Measurements from ENCODE around the gene NANOS1.
"Not testable (repeated sequence)": the region's sequence is repeated elsewhere in the genome, so short reads cannot be mapped to it uniquely, and the experiment has no call there.

Gene NANOS1

GRCh38 chr10:119020627-119020946 is 8.9 kb upstream of the NANOS1 start:
- DNase-seq, result no peak

- peak; percentile 40 to 79 for DNase-seq
Measured at GRCh38 chr10:119022846-119023552, 6.5 kb upstream of the NANOS1 start.

- DNase-seq, result no peak
Measured at GRCh38 chr10:119023553-119023868, 6.0 kb upstream of the NANOS1 start.

- DNase-seq, result no peak
Measured at GRCh38 chr10:119024882-119025281, 4.6 kb upstream of the NANOS1 start.

DNA sequence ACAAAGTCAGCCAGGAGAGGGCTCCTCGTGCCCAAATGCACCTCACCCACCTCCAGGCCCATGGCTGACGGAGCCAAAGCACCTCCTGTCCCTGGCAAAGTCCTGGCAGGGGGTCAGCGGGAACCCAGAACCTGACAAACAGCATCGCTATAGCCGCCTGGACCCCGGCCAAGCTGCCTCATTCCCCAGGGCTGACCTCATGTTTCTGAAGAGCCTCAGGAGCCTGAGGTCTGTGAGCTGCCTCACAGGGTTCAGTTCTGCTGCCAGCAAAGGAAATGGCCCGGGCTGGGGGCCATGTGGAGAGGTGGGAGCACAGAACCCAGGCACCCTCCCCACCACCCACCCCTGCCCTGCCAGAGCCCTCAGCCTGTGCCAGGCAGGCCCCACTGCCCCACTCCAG is 4.2 kb upstream of the NANOS1 start:
- no peak for DNase-seq

- DNase-seq, result no peak
Measured at GRCh38 chr10:119025776-119026175, 3.7 kb upstream of the NANOS1 start.

DNA sequence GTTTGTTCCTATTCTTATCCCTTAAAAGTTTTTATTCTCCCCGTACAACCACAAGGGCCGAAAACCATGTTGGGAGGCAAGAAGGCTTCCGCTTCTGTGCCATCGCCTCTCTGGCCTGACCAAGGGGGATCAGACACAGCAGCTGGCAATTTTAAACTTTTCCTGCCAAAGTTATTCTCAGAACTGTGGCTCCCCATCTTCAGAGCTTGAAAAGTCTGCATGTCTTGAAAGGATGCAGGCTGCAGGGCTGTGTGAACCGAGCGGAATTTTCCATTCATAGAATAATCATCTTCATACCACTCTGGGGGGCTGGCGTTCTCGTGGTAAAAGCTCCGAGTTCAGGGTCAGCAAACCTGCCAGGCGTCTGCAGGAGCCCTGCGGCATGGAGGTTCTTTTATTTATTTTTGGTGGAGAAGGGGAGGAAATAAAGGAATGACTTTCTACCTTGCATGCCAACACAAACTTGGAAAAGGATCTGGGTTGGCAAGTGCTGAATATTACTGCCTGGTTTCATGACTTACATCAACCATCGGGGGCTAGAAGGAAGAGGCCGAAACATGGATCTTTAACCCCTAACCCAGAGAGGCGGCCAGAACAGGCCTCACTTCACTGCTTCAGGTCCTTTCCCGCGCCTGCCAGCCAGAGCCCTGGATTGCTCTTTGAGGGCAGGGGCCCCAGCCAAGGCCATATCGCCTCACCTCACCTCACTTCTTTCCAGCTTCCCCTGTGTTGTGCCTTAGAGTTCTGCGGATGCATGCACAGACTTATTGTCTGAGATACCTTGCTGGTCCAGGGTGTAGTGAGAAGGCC is 3.0 kb upstream of the NANOS1 start:
- no peak for DNase-seq

GRCh38 chr10:119028445-119028899 is 1.0 kb upstream of the NANOS1 start:
- not testable (repeated sequence) for DNase-seq

DNA sequence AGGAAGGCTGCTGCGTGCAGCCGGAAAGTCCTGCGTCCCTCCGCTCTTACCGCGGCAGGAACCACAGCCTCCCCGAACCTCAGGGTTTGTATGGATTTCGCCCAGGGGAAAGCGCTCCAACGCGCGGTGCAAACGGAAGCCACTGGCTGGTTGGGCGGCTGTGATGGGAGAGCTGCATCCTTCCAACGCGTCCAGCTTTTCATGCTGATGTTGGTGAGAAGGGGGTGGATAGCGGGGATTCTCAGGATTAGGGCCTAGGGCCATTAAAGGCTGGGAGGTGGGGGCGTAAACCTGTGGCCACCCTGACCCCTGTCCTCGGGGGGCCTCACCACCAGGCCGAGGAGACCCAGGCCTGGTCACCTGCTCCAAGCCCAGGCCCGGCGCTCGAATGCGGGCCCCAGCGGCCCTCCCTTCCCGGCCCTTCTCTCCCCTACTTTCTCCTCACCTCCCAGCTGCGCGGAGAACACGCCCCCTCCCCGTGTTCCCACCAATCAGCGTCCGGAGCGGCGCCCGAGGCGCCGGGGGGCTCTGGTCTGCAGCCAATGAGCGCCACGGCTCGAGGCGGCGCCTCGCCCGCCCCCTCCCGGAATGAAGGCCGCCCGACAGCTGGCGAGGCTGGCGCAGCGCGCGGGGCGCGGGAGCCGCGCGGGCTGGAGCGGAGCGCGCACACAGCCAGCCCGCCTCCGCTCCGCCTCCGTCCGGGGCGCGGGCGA is 458 bp upstream of the NANOS1 start:
- peak; percentile 46 to 80 for DNase-seq

GRCh38 chr10:119030421-119031250 is 1.1 kb downstream of the NANOS1 start:
- DNase-seq, result peak; percentile 28 to 59

GRCh38 chr10:119031496-119032059 is 2.1 kb downstream of the NANOS1 start:
- DNase-seq, result peak in 1 of 2 experiments; percentile 27

- DNase-seq, result no peak
Measured at GRCh38 chr10:119039161-119039560, 9.6 kb downstream of the NANOS1 start.

GRCh38 chr10:119041326-119041725 is 11.8 kb downstream of the NANOS1 start:
- no peak for DNase-seq

DNA sequence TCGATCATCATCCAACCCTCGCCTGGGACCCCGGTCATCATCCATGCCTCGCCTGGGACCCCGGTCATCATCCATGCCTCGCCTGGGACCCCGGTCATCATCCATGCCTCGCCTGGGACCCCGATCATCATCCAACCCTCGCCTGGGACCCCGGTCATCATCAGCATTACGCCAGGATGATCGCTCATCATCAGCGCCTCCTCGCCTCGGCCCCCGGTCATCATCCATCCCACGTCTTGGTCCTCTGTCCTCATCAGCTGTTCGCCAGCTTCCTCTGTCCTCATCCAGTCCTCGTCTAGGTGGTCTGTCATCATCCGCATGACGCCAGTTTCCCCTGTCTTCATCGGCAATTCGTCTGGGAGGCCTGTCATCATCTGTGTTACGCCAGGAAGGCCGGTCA is 12.7 kb downstream of the NANOS1 start:
- DNase-seq, result no peak

- no peak for DNase-seq
Measured at GRCh38 chr10:119045561-119045960, 16.0 kb downstream of the NANOS1 start.

GRCh38 chr10:119049361-119049760 is 19.8 kb downstream of the NANOS1 start:
- DNase-seq, result no peak

- DNase-seq, result no peak
Measured at GRCh38 chr10:119049777-119050176, 20.3 kb downstream of the NANOS1 start.

DNA sequence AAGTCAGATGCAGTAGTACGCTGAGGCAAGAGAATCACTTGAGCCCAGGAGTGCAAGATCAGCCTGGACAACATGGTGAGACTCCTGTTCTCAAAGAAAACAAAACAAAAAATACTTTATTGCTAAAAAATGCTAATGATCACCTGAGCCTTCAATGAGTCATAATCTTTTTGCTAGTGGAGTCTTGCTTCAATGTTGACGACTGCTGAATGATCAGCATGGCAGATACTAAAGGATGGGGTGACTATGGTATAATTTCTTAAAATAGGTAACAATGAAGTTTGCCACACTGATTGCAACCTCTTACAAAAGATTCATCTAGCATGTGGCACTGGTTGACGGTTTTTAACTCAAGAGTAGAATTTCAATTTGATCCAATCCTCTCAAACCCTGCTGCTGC is 22.3 kb downstream of the NANOS1 start:
- DNase-seq, result no peak

GRCh38 chr10:119055472-119055871 is 26.0 kb downstream of the NANOS1 start:
- no peak for DNase-seq

DNA sequence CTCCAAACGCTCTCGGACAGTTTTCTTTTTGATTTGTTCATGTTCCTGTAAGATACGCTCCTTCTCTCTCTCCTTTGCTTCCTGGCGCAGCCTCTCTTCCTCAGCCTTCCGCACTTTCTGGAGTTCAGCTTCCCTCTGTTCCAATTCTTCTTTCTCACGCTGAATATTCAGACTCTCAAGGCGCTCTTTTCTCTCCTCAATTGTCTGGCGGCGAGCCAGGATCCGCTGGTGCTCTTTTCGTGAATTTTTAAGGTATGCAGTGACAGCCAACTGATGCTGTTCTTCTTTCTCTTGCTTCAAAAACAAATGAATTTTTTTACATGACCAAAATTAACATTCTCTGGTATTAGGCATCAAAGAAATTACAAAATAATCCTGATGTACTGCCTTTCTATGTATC is 28.5 kb downstream of the NANOS1 start:
- DNase-seq, result no peak

DNA sequence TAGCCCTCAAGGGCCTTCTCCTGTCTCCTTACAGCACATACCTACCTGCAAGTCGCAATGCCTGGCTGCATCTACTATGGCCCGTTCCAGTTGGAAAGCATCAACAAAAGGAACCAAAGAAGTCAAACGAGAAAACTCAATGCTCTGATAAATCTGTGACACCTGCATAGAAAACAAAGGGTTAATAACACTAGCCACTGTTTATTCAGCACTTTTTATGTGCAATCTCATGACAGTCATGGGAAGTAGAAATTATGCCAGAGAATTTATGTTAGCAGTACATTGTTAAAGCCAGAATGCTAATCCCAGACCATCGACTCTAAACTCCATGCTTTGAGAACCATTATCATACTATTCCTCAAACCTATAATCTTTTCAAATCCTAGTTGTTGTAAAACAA is 30.0 kb downstream of the NANOS1 start:
- DNase-seq, result no peak

- DNase-seq, result no peak
Measured at GRCh38 chr10:119060107-119060506, 30.6 kb downstream of the NANOS1 start.

- DNase-seq, result no peak
Measured at GRCh38 chr10:119061352-119061751, 31.8 kb downstream of the NANOS1 start.
